K562 (cell line): Measurements from ENCODE around the gene GPD2. TPM values are rescaled to one million over a fixed set of nuclear protein-coding genes. Genes with fewer than 3 reads are reported as not detected.

Experiments used
- ATAC-seq: fragments of 200-7000 bp; cut with Tn5 transposase; 3 replicates; pipeline ENCODE4 v1.9.1; 2020; ENCODE audit warnings: moderate library complexity
- BruUV-seq: library from RNA; stranded (reverse); fragments of 400-500 nt; replicated peaks from 2 replicates; lab custom pipeline; 2021; lab: Mats Ljungman, UMichigan
- CTCF ChIA-PET: fragments of 300-600 bp; formaldehyde crosslinking; extraction: SDS; loops from one replicate; lab custom pipeline; 2021; ENCODE audit warnings: low intra/inter-chr PET ratio; lab: Yijun Ruan, JAX
- POLR2A ChIA-PET: fragments of 300-600, 350-650 bp; sonication (Branson Sonifier 250); formaldehyde crosslinking; extraction: SDS; loops from one replicate; lab custom pipeline; 2021; ENCODE audit warnings: antibody characterized with exemption, inconsistent platforms; lab: Yijun Ruan, JAX
- DNase-seq, 4 experiments: peaks; one replicate each; pipeline versions ENCODE4 v3.0.0 to v3.0.0-alpha.2; 2011 to 2018; ENCODE audit warnings: low spot score in 3 of 4, mixed read lengths in 3 of 4; ENCODE audit errors: extremely low read depth in 1 of 4
- FAIRE-seq: peaks from 2 replicates; lab custom pipeline; 2011; peaks lifted over from hg19 to GRCh38; lab: Jason Lieb, UNC
- H2AFZ ChIP-seq: 2 replicates; pipeline ENCODE4 v1.6.0; 2011; ENCODE audit warnings: low read depth, low read length, control low read depth, inconsistent platforms
- H3K27ac ChIP-seq: fragments of 200-600 bp; 3 replicates; pipeline ENCODE4 v1.8.0; 2011; ENCODE audit warnings: low read depth, mild to moderate bottlenecking, control low read depth, inconsistent platforms, low read length, moderate library complexity, mixed read lengths; ENCODE audit errors: extremely low read depth
- H3K27me3 ChIP-seq, 2 experiments: fragments of 300-600 bp in 1 of 2; 2 replicates in 1 of 2; 3 replicates in 1 of 2; pipeline versions ENCODE4 v1.6.0 to v1.8.0; 2011; ENCODE audit warnings: inconsistent platforms in 2 of 2, low read length in 2 of 2, mild to moderate bottlenecking in 1 of 2, mixed read lengths in 1 of 2, moderate library complexity in 1 of 2; ENCODE audit not compliant: control insufficient read depth in 2 of 2, insufficient read depth in 2 of 2
- H3K36me3 ChIP-seq: fragments of 300-600 bp; 3 replicates; pipeline ENCODE4 v1.8.0; 2011; ENCODE audit warnings: mild to moderate bottlenecking, low read length, inconsistent platforms; ENCODE audit not compliant: control insufficient read depth, insufficient read depth
- H3K4me1 ChIP-seq, 2 experiments: fragments of 200-600 bp in 1 of 2; replicated peaks in 1 of 2; 2 replicates in 1 of 2; 3 replicates in 1 of 2; pipeline versions ENCODE4 v1.5.1 to v1.8.0; 2011; ENCODE audit warnings: inconsistent platforms in 2 of 2, low read length in 2 of 2, mild to moderate bottlenecking in 1 of 2, mixed read lengths in 1 of 2, moderate library complexity in 1 of 2; ENCODE audit not compliant: control insufficient read depth in 2 of 2, insufficient read depth in 2 of 2
- H3K4me2 ChIP-seq: 2 replicates; pipeline ENCODE4 v1.6.1; 2011; ENCODE audit warnings: low read length, control low read depth, inconsistent platforms, mixed read lengths; ENCODE audit not compliant: insufficient read depth
- H3K4me3 ChIP-seq: fragments of 200-600 bp; sonication (generic), shearing (Covaris generic); 2 replicates; pipeline ENCODE4 v1.5.1; 2016; ENCODE audit warnings: control low read depth, inconsistent platforms
- H3K79me2 ChIP-seq: fragments of 200-600 bp; 3 replicates; pipeline ENCODE4 v1.8.0; 2011; ENCODE audit warnings: low read length, inconsistent platforms; ENCODE audit not compliant: control insufficient read depth, insufficient read depth
- H3K9ac ChIP-seq, 2 experiments: 2 replicates each; pipeline versions ENCODE4 v1.6.0 to v1.6.1; 2011; ENCODE audit warnings: low read depth in 2 of 2, low read length in 2 of 2, control low read depth in 1 of 2, inconsistent platforms in 1 of 2, mild to moderate bottlenecking in 1 of 2, mixed read lengths in 1 of 2; ENCODE audit not compliant: insufficient read depth in 1 of 2
- H3K9me1 ChIP-seq: one replicate; pipeline ENCODE4 v1.6.0; 2011; ENCODE audit warnings: inconsistent platforms, mild to moderate bottlenecking, low read length, moderate library complexity; ENCODE audit not compliant: control insufficient read depth, insufficient read depth
- H3K9me3 ChIP-seq: replicated peaks from 2 replicates; pipeline ENCODE4 v1.5.1; 2011; ENCODE audit warnings: low read depth, low read length, inconsistent platforms; ENCODE audit not compliant: control insufficient read depth, insufficient read depth
- H4K20me1 ChIP-seq: replicated peaks from 2 replicates; pipeline ENCODE4 v1.6.1; 2011; ENCODE audit warnings: low read length, inconsistent platforms, mixed read lengths; ENCODE audit not compliant: control insufficient read depth, insufficient read depth
- ATF2 ChIP-seq: sonication (generic); formaldehyde crosslinking; IDR thresholded peaks from 2 replicates; pipeline ENCODE4 v1.8.1; 2022; ENCODE audit warnings: missing genetic modification reagents
- DDX20 ChIP-seq: fragments of 450-650 bp; IDR thresholded peaks from 2 replicates; pipeline ENCODE4 v1.6.1; 2016; ENCODE audit warnings: missing genetic modification characterization, low read depth, mild to moderate bottlenecking, missing compliant biosample characterization, moderate library complexity
- JUN ChIP-seq, 2 experiments: sonication (generic) in 1 of 2; formaldehyde crosslinking in 1 of 2; IDR thresholded peaks; 2 replicates each; pipeline versions ENCODE4 v1.6.1 to v1.8.0; 2012 to 2022; ENCODE audit warnings: borderline replicate concordance in 2 of 2, mild to moderate bottlenecking in 2 of 2, improper control_type of control experiment in 1 of 2, low read depth in 1 of 2, low read length in 1 of 2, missing genetic modification reagents in 1 of 2
- REST ChIP-seq, 2 experiments: fragments of 450-650 bp; formaldehyde crosslinking in 1 of 2; IDR thresholded peaks; 2 replicates each; pipeline versions ENCODE4 v1.4.0 to v1.6.1; 2014 to 2020; ENCODE audit warnings: mild to moderate bottlenecking in 2 of 2, borderline replicate concordance in 1 of 2, low read depth in 1 of 2
- ZMIZ1 ChIP-seq, 2 experiments: fragments of 150-350 bp in 1 of 2; IDR thresholded peaks; 2 replicates each; pipeline ENCODE4 v1.6.1; 2012 to 2016; ENCODE audit warnings: low read depth in 2 of 2, low read length in 2 of 2, mild to moderate bottlenecking in 1 of 2, moderate library complexity in 1 of 2
- ZNF436 ChIP-seq: fragments of 250-450, 450-650 bp; sonication (Bioruptor Pico); formaldehyde crosslinking; IDR thresholded peaks from 2 replicates; pipeline ENCODE4 v1.7.0; 2020; ENCODE audit warnings: mild to moderate bottlenecking
- ZNF589 ChIP-seq: fragments of 200-800 bp; sonication (Bioruptor generic); IDR thresholded peaks from 2 replicates; pipeline ENCODE4 v1.6.1; 2016; ENCODE audit warnings: low read depth, missing genetic modification characterization, missing compliant biosample characterization
- WGBS: fragments of 100-300 bp; shearing (Covaris generic); methylation state at CpG from one replicate; pipeline ENCODE4 v1.1.6; 2016; ENCODE audit warnings: low coverage, mixed read lengths; ENCODE audit not compliant: insufficient coverage; ENCODE audit errors: missing lambda C conversion rate; 5-methylcytosine and 5-hydroxymethylcytosine counted together
- in situ Hi-C: fragments of 300-500 bp; cut with MboI; formaldehyde crosslinking; loops from 4 replicates; pipeline ENCODE4 v1.15.0; 2018; ENCODE audit warnings: inconsistent platforms, mixed read lengths
- intact Hi-C: fragments of 100-400 bp; cut with micrococcal nuclease; formaldehyde crosslinking; loops from 2 replicates; pipeline ENCODE4 v1.14.2; 2022
- polyA plus RNA-seq, 8 experiments: library from polyadenylated mRNA; depleted of rRNA in 4 of 8; stranded (reverse) in 5 of 8; unstranded in 3 of 8; fragments of >200 nt; fragmentation: Nextera tagmentation in 2 of 8; fragmentation: Illumina TruSeq in 1 of 8; extraction: Ambion mirVana in 2 of 8; extraction: Trizol in 1 of 8; gene quantifications; 2 replicates each; pipeline versions ENCODE4 v1.2.1 to v1.2.3, GENCODE V29; 2011 to 2014; ENCODE audit warnings: inconsistent platforms in 1 of 8, missing spikeins in 1 of 8
- total RNA-seq, 7 experiments: library from RNA; depleted of rRNA in 6 of 7; stranded (reverse); fragments of >200 nt in 6 of 7; fragmentation: Illumina TruSeq in 2 of 7; extraction: Trizol in 2 of 7; gene quantifications; 2 replicates each; pipeline versions ENCODE4 v1.2.1 to v1.2.3, GENCODE V29; 2011 to 2021; ENCODE audit warnings: low replicate concordance in 1 of 7

GPD2 gene
- total and polyA plus RNA-seq, 9 of the 15 experiments (the other 6 are each of a cell fraction or from before 2014, with no cell fraction given), result 5.2 to 39.2 (median 19.0) TPM

- in situ Hi-C loops, result no loop called here
- peaks cover 8% of the 10 kb centered on the region; the same call in 1 of the 3 replicates for H3K36me3 ChIP-seq
- no peaks in the 10 kb centered on the region for H3K27me3 ChIP-seq
- WGBS, result 58% methylated on average over 3 of the region's 3 CpGs
- H3K4me2 ChIP-seq, result no peak overlapping the region
- H3K4me3 ChIP-seq, result no peak overlapping the region
- DNase-seq (no peak), FAIRE-seq (no peak), ATAC-seq (no peak)
- H3K79me2 ChIP-seq, result no peaks in the 10 kb centered on the region
- H3K9me3 ChIP-seq, result no peaks in the 10 kb centered on the region
- H4K20me1 ChIP-seq, result no peaks in the 10 kb centered on the region
- POLR2A ChIA-PET, result interaction anchor here (0.7 to 1.5 kb wide), 2 partner anchors 150 to 181 kb away, joined by 3 read pairs; no protein-coding TSS in a partner anchor
- intact Hi-C loops, result no loop called here
- no TSS peak for BruUV-seq
- H3K4me1 ChIP-seq, result peaks cover 0 to 6% of the 10 kb centered on the region in 2 experiments; a peak in 1 of 5 replicates
- CTCF ChIA-PET, result no interaction called here
- no peak overlapping the region for H3K27ac ChIP-seq
- H3K9ac ChIP-seq, result no peak overlapping the region
- no peaks in the 10 kb centered on the region for H3K9me1 ChIP-seq
- no peak overlapping the region for H2AFZ ChIP-seq
- TF ChIP-seq ZNF589 (CRISPR knock-in tag), result no peak
- no peak for TF ChIP-seq ATF2 (CRISPR knock-in tag)
- TF ChIP-seq DDX20 (tag), result no peak
- TF ChIP-seq ZMIZ1 (IDR thresholded peaks at IDR 0.05; ENCODE audit: low read depth in 2 of 2, low read length in 2 of 2), result no peak
- no peak for TF ChIP-seq REST (IDR thresholded peaks at IDR 0.05; ENCODE audit: borderline replicate concordance)
- TF ChIP-seq REST (CRISPR knock-in tag; IDR thresholded peaks at IDR 0.05; ENCODE audit: low read depth), result no peak
- TF ChIP-seq ZNF436 (CRISPR knock-in tag), result no peak
- no peak for TF ChIP-seq JUN (IDR thresholded peaks at IDR 0.05; ENCODE audit: borderline replicate concordance, low read depth, low read length)
- no peak for TF ChIP-seq JUN (CRISPR knock-in tag; IDR thresholded peaks at IDR 0.05; ENCODE audit: borderline replicate concordance)
Observed at GRCh38 chr2:156561326-156561725, 125.1 kb downstream of the GPD2 start.
